PFSK-1 (cell line): ENCODE data around the gene AMPD3.

Source experiments
- FOXP2 ChIP-seq: optimal IDR thresholded peaks from 2 replicates; pipeline ENCODE3; 2011; ENCODE audit warnings: borderline replicate concordance, control low read depth, inconsistent platforms; ENCODE audit not compliant: insufficient read depth; ENCODE audit errors: extremely low read length, extremely low read depth
- POLR2AphosphoS5 ChIP-seq: IDR thresholded peaks from 2 replicates; pipeline ENCODE4 v1.6.1; 2012; ENCODE audit warnings: low read depth, mild to moderate bottlenecking, control low read depth, low read length, moderate library complexity
- REST ChIP-seq, 2 experiments: IDR thresholded peaks; 2 replicates each; pipeline versions ENCODE4 v1.6.1 to v1.8.0; 2011 to 2012; ENCODE audit warnings: low read depth in 2 of 2, low read length in 2 of 2, control low read depth in 1 of 2, inconsistent platforms in 1 of 2, mild to moderate bottlenecking in 1 of 2, moderate library complexity in 1 of 2; ENCODE audit not compliant: insufficient read depth in 1 of 2
- SIN3A ChIP-seq: IDR thresholded peaks from 2 replicates; pipeline ENCODE4 v1.6.1; 2012; ENCODE audit warnings: mild to moderate bottlenecking, low read length, moderate library complexity, borderline replicate concordance; ENCODE audit not compliant: insufficient read depth
- TAF1 ChIP-seq: IDR thresholded peaks from 2 replicates; pipeline ENCODE4 v1.6.1; 2012; ENCODE audit warnings: low read length, control low read depth, borderline replicate concordance; ENCODE audit not compliant: insufficient read depth

AMPD3 gene

GRCh38 chr11:10478574-10479550 is 23.8 kb downstream of the AMPD3 start:
- TF ChIP-seq FOXP2 (no peak), POLR2AphosphoS5 (no peak), TAF1 (no peak), SIN3A (no peak), REST (IDR thresholded peaks at IDR 0.05; ENCODE audit: insufficient read depth in 1 of 2, low read depth in 2 of 2, low read length in 2 of 2) (no peak)

- TF ChIP-seq SIN3A: no peak
- TF ChIP-seq TAF1: no peak
- TF ChIP-seq REST (IDR thresholded peaks at IDR 0.05; ENCODE audit: insufficient read depth in 1 of 2, low read depth in 2 of 2, low read length in 2 of 2): no peak
- no peak for TF ChIP-seq FOXP2
- TF ChIP-seq POLR2AphosphoS5: no peak
Measured at GRCh38 chr11:10480026-10480425, 25.0 kb downstream of the AMPD3 start.

GRCh38 chr11:10480760-10481159 is 25.7 kb downstream of the AMPD3 start:
- no peak for TF ChIP-seq TAF1

GRCh38 chr11:10481560-10482349 is 26.7 kb downstream of the AMPD3 start:
- no peak for TF ChIP-seq TAF1
- TF ChIP-seq FOXP2: no peak
- no peak for TF ChIP-seq SIN3A
- no peak for TF ChIP-seq REST (IDR thresholded peaks at IDR 0.05; ENCODE audit: insufficient read depth in 1 of 2, low read depth in 2 of 2, low read length in 2 of 2)
- no peak for TF ChIP-seq POLR2AphosphoS5

- TF ChIP-seq POLR2AphosphoS5: no peak
- TF ChIP-seq FOXP2: no peak
- TF ChIP-seq REST (IDR thresholded peaks at IDR 0.05; ENCODE audit: insufficient read depth in 1 of 2, low read depth in 2 of 2, low read length in 2 of 2): no peak
- TF ChIP-seq SIN3A: no peak
- TF ChIP-seq TAF1: no peak
Measured at GRCh38 chr11:10483174-10483573, 28.1 kb downstream of the AMPD3 start.
